Fibroblast of lung (primary cell): Measurements from ENCODE around the gene NOD1. TPM values are rescaled to one million over a fixed set of nuclear protein-coding genes. Genes with fewer than 3 reads are reported as not detected.
"Not testable (repeated sequence)": the region's sequence is repeated elsewhere in the genome, so short reads cannot be mapped to it uniquely, and the experiment has no call there.

Experiments used
- DNase-seq, 2 donors: peaks; one replicate each; pipeline versions ENCODE4 v3.0.0 to v3.0.0-alpha.2; 2010; ENCODE audit warnings: low read depth in 2 of 2
- H2AFZ ChIP-seq: 2 replicates; pipeline ENCODE4 v1.5.1; 2012; ENCODE audit warnings: low read length, control low read depth, inconsistent platforms
- H3K27ac ChIP-seq: 2 replicates; pipeline ENCODE4 v1.5.1; 2011; ENCODE audit warnings: low read length, control low read depth; ENCODE audit not compliant: insufficient read depth
- H3K27me3 ChIP-seq: 2 replicates; pipeline ENCODE4 v1.5.1; 2011; ENCODE audit warnings: mild to moderate bottlenecking, low read length; ENCODE audit not compliant: control insufficient read depth, insufficient read depth
- H3K36me3 ChIP-seq: 2 replicates; pipeline ENCODE4 v1.5.1; 2011; ENCODE audit warnings: low read length; ENCODE audit not compliant: control insufficient read depth, insufficient read depth
- H3K4me1 ChIP-seq: 2 replicates; pipeline ENCODE4 v1.5.1; 2011; ENCODE audit warnings: low read length; ENCODE audit not compliant: control insufficient read depth, insufficient read depth; ENCODE audit errors: extremely low read depth
- H3K4me2 ChIP-seq: 2 replicates; pipeline ENCODE4 v1.5.1; 2011; ENCODE audit warnings: low read length, control low read depth; ENCODE audit not compliant: insufficient read depth; ENCODE audit errors: extremely low read depth
- H3K4me3 ChIP-seq, 4 experiments: fragments of 200-600 bp in 1 of 4; sonication (generic) in 1 of 4; replicated peaks in 1 of 4; 2 replicates each; pipeline ENCODE4 v1.5.1; 2011 to 2016; ENCODE audit warnings: low read length in 4 of 4, low read depth in 3 of 4, mild to moderate bottlenecking in 3 of 4, control low read depth in 2 of 4, inconsistent platforms in 1 of 4, mixed read lengths in 1 of 4; ENCODE audit not compliant: insufficient read depth in 1 of 4; ENCODE audit errors: control extremely low read depth in 1 of 4
- H3K79me2 ChIP-seq: 2 replicates; pipeline ENCODE4 v1.5.1; 2012; ENCODE audit warnings: mild to moderate bottlenecking, low read length, inconsistent platforms; ENCODE audit not compliant: control insufficient read depth, insufficient read depth
- H3K9ac ChIP-seq: 2 replicates; pipeline ENCODE4 v1.5.1; 2011; ENCODE audit warnings: mild to moderate bottlenecking, low read length, control low read depth; ENCODE audit not compliant: insufficient read depth
- H3K9me3 ChIP-seq: 2 replicates; pipeline ENCODE4 v1.5.1; 2012; ENCODE audit warnings: low read depth, low read length; ENCODE audit not compliant: control insufficient read depth, insufficient read depth
- H4K20me1 ChIP-seq: 2 replicates; pipeline ENCODE4 v1.5.1; 2011; ENCODE audit warnings: low read length; ENCODE audit not compliant: control insufficient read depth, insufficient read depth; ENCODE audit errors: extremely low read depth
- EZH2 ChIP-seq: IDR thresholded peaks from 2 replicates; pipeline ENCODE4 v1.5.1; 2012; ENCODE audit warnings: low read length, control low read depth, mild to moderate bottlenecking; ENCODE audit errors: missing control alignments
- polyA plus RNA-seq, 2 donors: library from polyadenylated mRNA; depleted of rRNA in 1 of 2; stranded (reverse) in 1 of 2; unstranded in 1 of 2; fragments of >200 nt; gene quantifications; 2 replicates each; pipeline ENCODE4 v1.2.1, GENCODE V29; 2011 to 2012; ENCODE audit warnings: missing spikeins in 1 of 2
- total RNA-seq: library from RNA; depleted of rRNA; stranded (reverse); fragments of >200 nt; gene quantifications from 2 replicates; pipeline ENCODE4 v1.2.1, GENCODE V29; 2014
- TF ChIP-seq, protein P1 (sequence below), 2 donors: IDR thresholded peaks in 1 of 2; conservative IDR thresholded peaks in 1 of 2; 1 replicate in 1 of 2; 2 replicates in 1 of 2; pipeline ENCODE4 v1.5.1; 2011 to 2012; ENCODE audit warnings: low read length in 2 of 2, control low read depth in 1 of 2, inconsistent platforms in 1 of 2, low read depth in 1 of 2, mild to moderate bottlenecking in 1 of 2

NOD1 gene
- total and polyA plus RNA-seq, 2 donors (not counting 1 experiment from before 2014, with no cell fraction given), result 3.3 to 7.3 TPM

- H3K79me2 ChIP-seq, result no peaks in the 10 kb centered on the region
- H3K4me1 ChIP-seq, result no peaks in the 10 kb centered on the region
- H3K9me3 ChIP-seq, result no peaks in the 10 kb centered on the region
- H3K4me2 ChIP-seq, result no peak overlapping the region
- H3K27ac ChIP-seq, result no peak overlapping the region
- peaks cover 2% of the 10 kb centered on the region for H3K36me3 ChIP-seq
- H4K20me1 ChIP-seq, result no peaks in the 10 kb centered on the region
- DNase-seq, result no peak
- H3K4me3 ChIP-seq, result no peak overlapping the region
- H3K27me3 ChIP-seq, result no peaks in the 10 kb centered on the region
- TF ChIP-seq, protein P1, sequence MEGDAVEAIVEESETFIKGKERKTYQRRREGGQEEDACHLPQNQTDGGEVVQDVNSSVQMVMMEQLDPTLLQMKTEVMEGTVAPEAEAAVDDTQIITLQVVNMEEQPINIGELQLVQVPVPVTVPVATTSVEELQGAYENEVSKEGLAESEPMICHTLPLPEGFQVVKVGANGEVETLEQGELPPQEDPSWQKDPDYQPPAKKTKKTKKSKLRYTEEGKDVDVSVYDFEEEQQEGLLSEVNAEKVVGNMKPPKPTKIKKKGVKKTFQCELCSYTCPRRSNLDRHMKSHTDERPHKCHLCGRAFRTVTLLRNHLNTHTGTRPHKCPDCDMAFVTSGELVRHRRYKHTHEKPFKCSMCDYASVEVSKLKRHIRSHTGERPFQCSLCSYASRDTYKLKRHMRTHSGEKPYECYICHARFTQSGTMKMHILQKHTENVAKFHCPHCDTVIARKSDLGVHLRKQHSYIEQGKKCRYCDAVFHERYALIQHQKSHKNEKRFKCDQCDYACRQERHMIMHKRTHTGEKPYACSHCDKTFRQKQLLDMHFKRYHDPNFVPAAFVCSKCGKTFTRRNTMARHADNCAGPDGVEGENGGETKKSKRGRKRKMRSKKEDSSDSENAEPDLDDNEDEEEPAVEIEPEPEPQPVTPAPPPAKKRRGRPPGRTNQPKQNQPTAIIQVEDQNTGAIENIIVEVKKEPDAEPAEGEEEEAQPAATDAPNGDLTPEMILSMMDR (conservative IDR thresholded peaks at IDR 0.05 in 1 of 2, IDR thresholded peaks at IDR 0.05 in 1 of 2; ENCODE audit: low read depth in 1 of 2, low read length in 2 of 2), result no peak
- TF ChIP-seq EZH2, result no peak
- H2AFZ ChIP-seq, result no peak overlapping the region
- no peak overlapping the region for H3K9ac ChIP-seq
Measured at GRCh38 chr7:30421647-30422196, 56.9 kb downstream of the NOD1 start.

DNA sequence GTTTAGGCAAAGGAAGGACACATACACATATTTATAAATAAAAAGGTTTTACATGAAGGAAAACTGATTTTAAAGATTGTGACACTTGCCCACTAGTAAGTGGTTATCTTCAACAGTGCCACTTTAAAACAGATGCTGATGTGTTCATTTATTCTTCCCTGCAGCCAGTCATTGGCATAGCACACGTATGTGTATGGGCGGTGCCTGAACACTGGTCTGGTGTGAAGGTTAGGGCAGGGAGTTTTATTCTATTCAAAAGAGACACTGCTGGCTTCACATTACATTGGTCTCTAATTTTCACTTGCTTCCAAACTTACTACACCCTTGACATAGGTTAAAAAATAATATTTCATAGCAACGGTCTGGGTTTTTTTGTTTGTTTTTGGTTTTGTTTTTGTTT lies 57.9 kb downstream of the NOD1 start:
- no peak for DNase-seq
- no peak overlapping the region for H2AFZ ChIP-seq
- no peaks in the 10 kb centered on the region for H3K27me3 ChIP-seq
- no peaks in the 10 kb centered on the region for H3K79me2 ChIP-seq
- H3K4me1 ChIP-seq, result no peaks in the 10 kb centered on the region
- H3K9ac ChIP-seq, result no peak overlapping the region
- no peak overlapping the region for H3K27ac ChIP-seq
- no peaks in the 10 kb centered on the region for H3K9me3 ChIP-seq
- no peak overlapping the region for H3K4me2 ChIP-seq
- no peaks in the 10 kb centered on the region for H4K20me1 ChIP-seq
- H3K4me3 ChIP-seq, result no peak overlapping the region
- H3K36me3 ChIP-seq, result peaks cover 2% of the 10 kb centered on the region
- TF ChIP-seq EZH2, result no peak
- TF ChIP-seq, protein P1 (conservative IDR thresholded peaks at IDR 0.05 in 1 of 2, IDR thresholded peaks at IDR 0.05 in 1 of 2; ENCODE audit: low read depth in 1 of 2, low read length in 2 of 2), result no peak

DNA sequence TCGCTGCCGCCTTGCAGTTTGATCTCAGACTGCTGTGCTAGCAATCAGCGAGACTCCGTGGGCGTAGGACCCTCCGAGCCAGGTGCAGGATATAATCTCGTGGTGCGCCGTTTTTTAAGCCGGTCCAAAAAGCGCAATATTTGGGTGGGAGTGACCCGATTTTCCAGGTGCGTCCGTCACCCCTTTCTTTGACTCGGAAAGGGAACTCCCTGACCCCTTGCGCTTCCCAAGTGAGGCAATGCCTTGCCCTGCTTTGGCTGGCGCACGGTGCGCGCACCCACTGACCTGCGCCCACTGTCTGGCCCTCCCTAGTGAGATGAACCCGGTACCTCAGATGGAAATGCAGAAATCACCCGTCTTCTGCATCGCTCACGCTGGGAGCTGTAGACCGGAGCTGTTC lies 58.5 kb downstream of the NOD1 start:
- not testable (repeated sequence) for DNase-seq, H4K20me1 ChIP-seq

More for the DNA sequence above, 58.5 kb downstream of the NOD1 start:
- not testable (repeated sequence) for H2AFZ ChIP-seq, H3K4me2 ChIP-seq, H3K79me2 ChIP-seq, H3K4me3 ChIP-seq, H3K4me1 ChIP-seq, H3K9me3 ChIP-seq, H3K27ac ChIP-seq, H3K27me3 ChIP-seq, H3K36me3 ChIP-seq, H3K9ac ChIP-seq
